SK-N-SH (cell line): ENCODE measurements around the gene THPO. TPM values are rescaled to one million over a fixed set of nuclear protein-coding genes. Genes with fewer than 3 reads are reported as not detected.

ENCODE experiments used
- CTCF ChIA-PET: fragments of 300-600, 350-600 bp; formaldehyde crosslinking; extraction: SDS; loops from one replicate; lab custom pipeline; 2021; lab: Yijun Ruan, JAX
- POLR2A ChIA-PET: fragments of 350-600 bp; sonication (Branson Sonifier 250); formaldehyde crosslinking; extraction: SDS; loops from one replicate; lab custom pipeline; 2020; ENCODE audit warnings: antibody characterized with exemption, inconsistent platforms; lab: Yijun Ruan, JAX
- DNase-seq: peaks from one replicate; pipeline ENCODE4 v3.0.0; 2012
- H2AFZ ChIP-seq: fragments of 200-600 bp; sonication (generic); 2 replicates; pipeline ENCODE4 v1.8.1; 2016; ENCODE audit warnings: antibody characterized with exemption, mild to moderate bottlenecking, low read depth
- H3F3A ChIP-seq: fragments of 200-600 bp; sonication (generic); replicated peaks from 2 replicates; pipeline ENCODE3; 2016; ENCODE audit warnings: antibody characterized with exemption, mild to moderate bottlenecking; ENCODE audit not compliant: insufficient read depth
- H3K27ac ChIP-seq, 2 experiments: fragments of 200-500 bp in 1 of 2; fragments of 200-600 bp in 1 of 2; sonication (Bioruptor generic) in 1 of 2; sonication (generic), shearing (Covaris generic) in 1 of 2; 2 replicates each; pipeline versions ENCODE4 v1.5.1 to v1.6.1; 2014 to 2016; ENCODE audit warnings: low read depth in 2 of 2, inconsistent platforms in 1 of 2, low read length in 1 of 2, mild to moderate bottlenecking in 1 of 2, mixed read lengths in 1 of 2
- H3K27me3 ChIP-seq: fragments of 200-600 bp; sonication (generic), shearing (Covaris generic); 2 replicates; pipeline ENCODE4 v1.6.1; 2016; ENCODE audit warnings: mixed run types; ENCODE audit not compliant: insufficient read depth
- H3K36me3 ChIP-seq, 2 experiments: fragments of 200-500 bp in 1 of 2; fragments of 200-600 bp in 1 of 2; sonication (Bioruptor generic) in 1 of 2; sonication (generic) in 1 of 2; replicated peaks in 1 of 2; 2 replicates each; pipeline versions ENCODE3 to v1.5.1; 2014 to 2016; ENCODE audit warnings: low read length in 1 of 2, mild to moderate bottlenecking in 1 of 2; ENCODE audit not compliant: insufficient read depth in 2 of 2, control insufficient read depth in 1 of 2
- H3K4me1 ChIP-seq, 2 experiments: fragments of 200-500 bp in 1 of 2; fragments of 200-600 bp in 1 of 2; sonication (Bioruptor generic) in 1 of 2; sonication (generic), shearing (Covaris generic) in 1 of 2; 2 replicates each; pipeline versions ENCODE4 v1.5.1 to v1.6.1; 2014 to 2016; ENCODE audit warnings: low read depth in 1 of 2, low read length in 1 of 2, mixed run types in 1 of 2; ENCODE audit not compliant: insufficient read depth in 2 of 2, control insufficient read depth in 1 of 2
- H3K4me2 ChIP-seq: fragments of 200-600 bp; sonication (generic), shearing (Covaris generic); 2 replicates; pipeline ENCODE4 v1.6.1; 2017; ENCODE audit warnings: mixed run types
- H3K4me3 ChIP-seq, 2 experiments: fragments of 200-500 bp in 1 of 2; fragments of 200-600 bp in 1 of 2; sonication (Bioruptor generic) in 1 of 2; sonication (generic), shearing (Covaris generic) in 1 of 2; 2 replicates each; pipeline versions ENCODE4 v1.5.1 to v1.8.1; 2014 to 2016; ENCODE audit warnings: low read depth in 2 of 2, inconsistent platforms in 1 of 2, low read length in 1 of 2, mild to moderate bottlenecking in 1 of 2, mixed read lengths in 1 of 2, moderate library complexity in 1 of 2
- H3K79me2 ChIP-seq: fragments of 200-600 bp; sonication (generic); 2 replicates; pipeline ENCODE4 v1.8.1; 2017; ENCODE audit warnings: mild to moderate bottlenecking; ENCODE audit not compliant: insufficient read depth
- H3K9ac ChIP-seq: fragments of 200-600 bp; sonication (generic); 2 replicates; pipeline ENCODE4 v1.6.1; 2017; ENCODE audit warnings: mixed run types
- H3K9me2 ChIP-seq: fragments of 200-600 bp; sonication (generic); 2 replicates; pipeline ENCODE4 v1.6.1; 2017; ENCODE audit warnings: mixed run types
- H3K9me3 ChIP-seq: fragments of 200-600 bp; sonication (generic); 2 replicates; pipeline ENCODE4 v1.6.1; 2017; ENCODE audit warnings: mixed run types, mild to moderate bottlenecking, moderate library complexity
- H4K20me1 ChIP-seq: fragments of 200-600 bp; sonication (generic); 2 replicates; pipeline ENCODE4 v1.6.1; 2017; ENCODE audit warnings: mild to moderate bottlenecking, mixed run types; ENCODE audit not compliant: insufficient read depth
- CHD2 ChIP-seq: fragments of 150-350 bp; IDR thresholded peaks from 2 replicates; pipeline ENCODE4 v1.6.1; 2018; ENCODE audit warnings: low read length; ENCODE audit not compliant: partially characterized antibody
- ELF1 ChIP-seq: IDR thresholded peaks from 2 replicates; pipeline ENCODE4 v1.4.0; 2012
- EZH2phosphoT487 ChIP-seq: fragments of 200-600 bp; sonication (generic); IDR thresholded peaks from 2 replicates; pipeline ENCODE4 v1.6.1; 2017; ENCODE audit warnings: low read depth, mixed run types, mild to moderate bottlenecking, antibody characterized with exemption, moderate library complexity, borderline replicate concordance
- FOXJ3 ChIP-seq: sonication (generic); formaldehyde crosslinking; IDR thresholded peaks from 2 replicates; pipeline ENCODE4 v1.5.1; 2020; ENCODE audit warnings: mild to moderate bottlenecking, missing genetic modification reagents
- FOXM1 ChIP-seq: IDR thresholded peaks from 2 replicates; pipeline ENCODE4 v1.4.0; 2012; ENCODE audit warnings: low read depth, mild to moderate bottlenecking
- JUND ChIP-seq: IDR thresholded peaks from 2 replicates; pipeline ENCODE4 v1.4.0; 2012
- MEF2A ChIP-seq: IDR thresholded peaks from 2 replicates; pipeline ENCODE4 v1.4.0; 2012; ENCODE audit warnings: low read depth, borderline replicate concordance
- MXI1 ChIP-seq: IDR thresholded peaks from 2 replicates; pipeline ENCODE4 v1.6.1; 2012; ENCODE audit warnings: mild to moderate bottlenecking, low read depth, low read length, improper control_type of control experiment
- NRF1 ChIP-seq: IDR thresholded peaks from 2 replicates; pipeline ENCODE4 v1.6.1; 2012; ENCODE audit warnings: low read depth, mild to moderate bottlenecking, low read length
- PBX3 ChIP-seq: IDR thresholded peaks from 2 replicates; pipeline ENCODE4; 2012
- POLR2AphosphoS5 ChIP-seq: IDR thresholded peaks from 2 replicates; pipeline ENCODE4 v1.6.1; 2012; ENCODE audit warnings: low read depth, low read length
- RAD21 ChIP-seq: IDR thresholded peaks from 2 replicates; pipeline ENCODE4 v1.6.1; 2012; ENCODE audit warnings: mild to moderate bottlenecking, low read length
- RFX5 ChIP-seq: IDR thresholded peaks from 2 replicates; pipeline ENCODE4 v1.6.1; 2012; ENCODE audit warnings: mild to moderate bottlenecking, improper control_type of control experiment, low read length
- RXRA ChIP-seq: IDR thresholded peaks from 2 replicates; pipeline ENCODE4 v1.4.0; 2012; ENCODE audit warnings: low read depth, mild to moderate bottlenecking, borderline replicate concordance
- TCF12 ChIP-seq: IDR thresholded peaks from 2 replicates; pipeline ENCODE4 v1.4.0; 2012
- TEAD4 ChIP-seq: IDR thresholded peaks from 2 replicates; pipeline ENCODE4 v1.4.0; 2012; ENCODE audit warnings: mild to moderate bottlenecking, borderline replicate concordance; ENCODE audit not compliant: insufficient read depth
- USF1 ChIP-seq: IDR thresholded peaks from 2 replicates; pipeline ENCODE4 v1.4.0; 2012; ENCODE audit warnings: low read depth, borderline replicate concordance
- YY1 ChIP-seq: IDR thresholded peaks from 2 replicates; pipeline ENCODE4 v1.4.0; 2012; ENCODE audit warnings: low read depth, mild to moderate bottlenecking
- WGBS: methylation state at CpG from one replicate; pipeline ENCODE4 v1.1.6; 2017; ENCODE audit warnings: low lambda C conversion rate; 5-methylcytosine and 5-hydroxymethylcytosine counted together
- polyA plus RNA-seq, 3 experiments: library from polyadenylated mRNA; depleted of rRNA; stranded (reverse); fragments of >200 nt; gene quantifications; 2 replicates each; pipeline ENCODE4 v1.2.3, GENCODE V29; 2012
- TF ChIP-seq, protein P1 (sequence below): fragments of 150-350 bp; IDR thresholded peaks from 2 replicates; pipeline ENCODE4 v1.6.1; 2017; ENCODE audit warnings: antibody characterized with exemption, low read length, low read depth, borderline replicate concordance
- TF ChIP-seq, protein P2 (sequence below): IDR thresholded peaks from 2 replicates; pipeline ENCODE4 v1.6.1; 2012; ENCODE audit warnings: mild to moderate bottlenecking, low read depth, low read length, moderate library complexity

THPO gene
- polyA plus RNA-seq, 1 of the 3 experiments (the other 2 are of a cell fraction): 0.07 TPM

- Histone ChIP-seq H3K9me3 (no peaks in the 10 kb centered on the region), H3K79me2 (peaks cover 38% of the 10 kb centered on the region), H3K27ac (no peak overlapping the region), H2AFZ (no peak overlapping the region), H3K9me2 (no peaks in the 10 kb centered on the region), H4K20me1 (0 out of 2 replicates have a peak, but pooled peaks cover 5% of the 10 kb centered on the region), H3K4me1 (peaks cover 8 to 10% of the 10 kb centered on the region in 2 experiments; a peak in 3 of 4 replicates), H3K27me3 (no peaks in the 10 kb centered on the region), H3K36me3 (peaks cover 0 to 37% of the 10 kb centered on the region in 2 experiments), H3K4me3 (no peak overlapping the region), H3K4me2 (no peak overlapping the region), H3K9ac (no peak overlapping the region), H3F3A (peaks cover 4% of the 10 kb centered on the region)
- DNase-seq: no peak
- 65% methylated on average over 3 of the region's 5 CpGs for WGBS
- ChIA-PET CTCF (interaction anchor here (2.2 to 5.3 kb wide), 2 partner anchors 11 to 38 kb away, joined by 4 to 42 read pairs; no protein-coding TSS in a partner anchor), POLR2A (no interaction called here)
- TF ChIP-seq PBX3 (no peak), MEF2A (no peak), POLR2AphosphoS5 (no peak), MXI1 (no peak), RFX5 (no peak), FOXM1 (no peak), YY1 (no peak), CHD2 (no peak), ELF1 (no peak), NRF1 (no peak), TEAD4 (no peak), TCF12 (no peak), RAD21 (no peak), RXRA (no peak), EZH2phosphoT487 (no peak), JUND (no peak), USF1 (no peak), FOXJ3 (CRISPR knock-in tag) (no peak)
- TF ChIP-seq, protein P1, sequence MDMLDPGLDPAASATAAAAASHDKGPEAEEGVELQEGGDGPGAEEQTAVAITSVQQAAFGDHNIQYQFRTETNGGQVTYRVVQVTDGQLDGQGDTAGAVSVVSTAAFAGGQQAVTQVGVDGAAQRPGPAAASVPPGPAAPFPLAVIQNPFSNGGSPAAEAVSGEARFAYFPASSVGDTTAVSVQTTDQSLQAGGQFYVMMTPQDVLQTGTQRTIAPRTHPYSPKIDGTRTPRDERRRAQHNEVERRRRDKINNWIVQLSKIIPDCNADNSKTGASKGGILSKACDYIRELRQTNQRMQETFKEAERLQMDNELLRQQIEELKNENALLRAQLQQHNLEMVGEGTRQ: no peak
- TF ChIP-seq, protein P2, sequence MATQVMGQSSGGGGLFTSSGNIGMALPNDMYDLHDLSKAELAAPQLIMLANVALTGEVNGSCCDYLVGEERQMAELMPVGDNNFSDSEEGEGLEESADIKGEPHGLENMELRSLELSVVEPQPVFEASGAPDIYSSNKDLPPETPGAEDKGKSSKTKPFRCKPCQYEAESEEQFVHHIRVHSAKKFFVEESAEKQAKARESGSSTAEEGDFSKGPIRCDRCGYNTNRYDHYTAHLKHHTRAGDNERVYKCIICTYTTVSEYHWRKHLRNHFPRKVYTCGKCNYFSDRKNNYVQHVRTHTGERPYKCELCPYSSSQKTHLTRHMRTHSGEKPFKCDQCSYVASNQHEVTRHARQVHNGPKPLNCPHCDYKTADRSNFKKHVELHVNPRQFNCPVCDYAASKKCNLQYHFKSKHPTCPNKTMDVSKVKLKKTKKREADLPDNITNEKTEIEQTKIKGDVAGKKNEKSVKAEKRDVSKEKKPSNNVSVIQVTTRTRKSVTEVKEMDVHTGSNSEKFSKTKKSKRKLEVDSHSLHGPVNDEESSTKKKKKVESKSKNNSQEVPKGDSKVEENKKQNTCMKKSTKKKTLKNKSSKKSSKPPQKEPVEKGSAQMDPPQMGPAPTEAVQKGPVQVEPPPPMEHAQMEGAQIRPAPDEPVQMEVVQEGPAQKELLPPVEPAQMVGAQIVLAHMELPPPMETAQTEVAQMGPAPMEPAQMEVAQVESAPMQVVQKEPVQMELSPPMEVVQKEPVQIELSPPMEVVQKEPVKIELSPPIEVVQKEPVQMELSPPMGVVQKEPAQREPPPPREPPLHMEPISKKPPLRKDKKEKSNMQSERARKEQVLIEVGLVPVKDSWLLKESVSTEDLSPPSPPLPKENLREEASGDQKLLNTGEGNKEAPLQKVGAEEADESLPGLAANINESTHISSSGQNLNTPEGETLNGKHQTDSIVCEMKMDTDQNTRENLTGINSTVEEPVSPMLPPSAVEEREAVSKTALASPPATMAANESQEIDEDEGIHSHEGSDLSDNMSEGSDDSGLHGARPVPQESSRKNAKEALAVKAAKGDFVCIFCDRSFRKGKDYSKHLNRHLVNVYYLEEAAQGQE: no peak
These were observed 34.7 kb downstream of the THPO start for GRCh38 chr3:184343200-184343876.
